ENCODE results near the gene FOXF2. TPM values are rescaled to one million over a fixed set of nuclear protein-coding genes. Genes with fewer than 3 reads are reported as not detected.
"Not testable (repeated sequence)": the region's sequence is repeated elsewhere in the genome, so short reads cannot be mapped to it uniquely, and the experiment has no call there.

Gene FOXF2
- total RNA-seq, 1 donor from 2014 or later = 5.2 TPM

GRCh38 chr6:1363729-1364572 is 25.4 kb upstream of the FOXF2 start:
- H3K4me1 ChIP-seq = no peaks in the 10 kb centered on the region
- H3K27ac ChIP-seq = no peak overlapping the region
- no peaks in the 10 kb centered on the region for H3K36me3 ChIP-seq
- H3K27me3 ChIP-seq = no peaks in the 10 kb centered on the region
- H3K9me3 ChIP-seq = no peaks in the 10 kb centered on the region
- no peak for TF ChIP-seq CTCF (IDR thresholded peaks at IDR 0.05)
- intact Hi-C loops (cut with DNase I) = no loop called here
- H3K4me3 ChIP-seq = no peak overlapping the region
- no peak for DNase-seq (ENCODE audit: low spot score in 2 of 2)

- no peak overlapping the region for H3K27ac ChIP-seq
- TF ChIP-seq CTCF (IDR thresholded peaks at IDR 0.05) = no peak
- DNase-seq (ENCODE audit: low spot score in 2 of 2) = no peak
- intact Hi-C loops (cut with DNase I) = no loop called here
- H3K4me1 ChIP-seq = no peaks in the 10 kb centered on the region
- no peaks in the 10 kb centered on the region for H3K27me3 ChIP-seq
- H3K4me3 ChIP-seq = no peak overlapping the region
- no peaks in the 10 kb centered on the region for H3K9me3 ChIP-seq
- no peaks in the 10 kb centered on the region for H3K36me3 ChIP-seq
These were observed 24.6 kb upstream of the FOXF2 start for GRCh38 chr6:1364791-1365190.

- Histone ChIP-seq H3K27me3 (no peaks in the 10 kb centered on the region), H3K4me3 (no peak overlapping the region), H3K36me3 (no peaks in the 10 kb centered on the region), H3K27ac (no peak overlapping the region), H3K9me3 (peaks cover 0 to 4% of the 10 kb centered on the region in 2 donors), H3K4me1 (no peaks in the 10 kb centered on the region)
- intact Hi-C loops (cut with DNase I) = no loop called here
- no peak for TF ChIP-seq CTCF (IDR thresholded peaks at IDR 0.05)
- no peak for DNase-seq (ENCODE audit: low spot score in 2 of 2)
These were observed 23.7 kb upstream of the FOXF2 start for GRCh38 chr6:1365686-1366085.

DNA sequence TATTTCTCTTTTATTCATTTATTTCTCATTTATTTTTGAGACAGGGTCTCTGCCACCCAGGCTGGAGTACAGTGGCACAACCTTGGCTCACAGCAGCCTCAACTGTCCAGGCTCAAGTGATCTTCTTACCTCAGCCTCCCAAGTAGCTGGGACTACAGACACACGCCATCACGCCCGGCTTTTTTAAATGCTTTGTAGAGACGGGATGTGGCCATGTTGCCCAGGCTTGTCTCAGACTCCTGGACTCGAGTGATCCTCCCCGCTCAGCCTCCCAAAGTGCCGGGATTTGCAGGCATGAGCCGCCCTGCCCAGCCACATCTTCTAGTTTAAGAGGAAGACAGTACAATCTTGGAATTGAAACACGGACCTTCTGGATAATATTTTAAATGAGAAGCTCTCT is 21.6 kb upstream of the FOXF2 start:
- Histone ChIP-seq H3K36me3 (no peaks in the 10 kb centered on the region), H3K27me3 (no peaks in the 10 kb centered on the region), H3K27ac (no peak overlapping the region), H3K4me3 (no peak overlapping the region), H3K4me1 (no peaks in the 10 kb centered on the region), H3K9me3 (peaks cover 0 to 4% of the 10 kb centered on the region in 2 donors)
- TF ChIP-seq CTCF (IDR thresholded peaks at IDR 0.05) = no peak
- DNase-seq (ENCODE audit: low spot score in 2 of 2) = no peak
- intact Hi-C loops (cut with DNase I) = no loop called here

DNA sequence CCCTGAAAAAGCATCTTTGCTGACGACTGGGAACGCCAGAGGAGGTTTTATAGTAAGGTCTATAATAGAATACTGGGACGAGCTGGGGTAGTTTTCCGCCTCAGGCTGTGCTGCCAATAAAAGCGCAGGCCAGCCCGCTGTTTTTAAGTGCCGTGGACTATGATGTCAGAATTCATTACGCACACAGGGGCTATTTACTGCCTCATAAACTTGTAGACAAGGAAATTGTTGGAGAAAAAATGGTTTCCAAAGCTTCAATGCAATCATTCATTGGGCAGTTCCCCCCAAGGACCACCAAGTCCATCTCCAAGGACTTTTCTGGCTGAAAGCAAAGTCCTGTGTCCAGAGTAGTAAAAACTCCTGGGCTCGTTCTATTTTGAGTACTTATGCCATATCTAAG is 20.4 kb upstream of the FOXF2 start:
- intact Hi-C loops (cut with DNase I) = no loop called here
- no peak for TF ChIP-seq CTCF (IDR thresholded peaks at IDR 0.05)
- H3K36me3 ChIP-seq = no peaks in the 10 kb centered on the region
- DNase-seq (ENCODE audit: low spot score in 2 of 2) = no peak
- no peaks in the 10 kb centered on the region for H3K27me3 ChIP-seq
- H3K9me3 ChIP-seq = peaks cover 0 to 4% of the 10 kb centered on the region in 2 donors
- H3K27ac ChIP-seq = no peak overlapping the region
- H3K4me1 ChIP-seq = no peaks in the 10 kb centered on the region
- no peak overlapping the region for H3K4me3 ChIP-seq

DNA sequence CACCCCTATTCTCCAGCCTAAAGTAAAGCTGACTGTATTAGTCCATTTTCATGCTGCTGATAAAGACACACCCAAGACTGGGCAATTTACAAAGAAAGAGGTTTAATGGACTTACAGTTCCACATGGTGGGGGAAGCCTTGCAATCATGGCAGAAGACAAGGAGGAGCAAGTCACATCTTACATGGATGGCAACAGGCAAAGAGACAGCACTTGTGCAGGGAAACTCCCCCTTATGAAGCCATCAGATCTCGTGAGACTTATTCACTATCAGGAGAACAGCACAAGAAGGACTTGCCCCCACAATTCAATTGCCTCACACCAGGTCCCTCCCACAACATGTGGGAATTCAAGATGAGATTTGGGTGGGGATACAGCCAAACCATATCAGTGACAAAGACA is 19.7 kb upstream of the FOXF2 start:
- H3K36me3 ChIP-seq; H3K27ac ChIP-seq; H3K4me3 ChIP-seq; H3K27me3 ChIP-seq; DNase-seq (ENCODE audit: low spot score in 2 of 2); intact Hi-C loops (cut with DNase I); H3K9me3 ChIP-seq; H3K4me1 ChIP-seq: not testable (repeated sequence)

Data from ascending aorta (tissue), 2 donors.